ENCODE data around the gene PALM.

GRCh38 chr19:795073-795611, 86.4 kb downstream of the PALM start:
- TF ChIP-seq CTCF (IDR thresholded peaks at IDR 0.05) (no peak), EZH2 (IDR thresholded peaks at IDR 0.05) (no peak)
